HepG2 (cell line): Measurements from ENCODE around the gene ARMH1. TPM values are rescaled to one million over a fixed set of nuclear protein-coding genes. Genes with fewer than 3 reads are reported as not detected.

Experiments
- ATAC-seq: fragments of 200-7000 bp; cut with Tn5 transposase; 3 replicates; pipeline ENCODE4 v1.9.1; 2020; ENCODE audit warnings: mild to moderate bottlenecking, moderate library complexity
- BruUV-seq: library from RNA; stranded (reverse); fragments of 400-500 nt; replicated peaks from 2 replicates; lab custom pipeline; 2021; lab: Mats Ljungman, UMichigan
- CTCF ChIA-PET: fragments of 300-600 bp; formaldehyde crosslinking; extraction: SDS; loops from one replicate; lab custom pipeline; 2021; ENCODE audit warnings: low total read pairs, inconsistent platforms, low intra/inter-chr PET ratio; lab: Yijun Ruan, JAX
- POLR2A ChIA-PET: fragments of 350-600 bp; sonication (Branson Sonifier 250); formaldehyde crosslinking; loops from one replicate; lab custom pipeline; 2020; ENCODE audit warnings: antibody characterized with exemption, inconsistent platforms; lab: Yijun Ruan, JAX
- DNase-seq: peaks from one replicate; pipeline ENCODE4 v3.0.0-alpha.2; 2015; ENCODE audit warnings: low spot score
- FAIRE-seq: peaks from 3 replicates; lab custom pipeline; 2011; peaks lifted over from hg19 to GRCh38; lab: Jason Lieb, UNC
- H2AFZ ChIP-seq: one replicate; pipeline ENCODE4 v1.6.1; 2011; ENCODE audit warnings: low read length, inconsistent platforms
- H3K27ac ChIP-seq: fragments of 300-600 bp; 3 replicates; pipeline ENCODE4 v1.8.0; 2011; ENCODE audit warnings: mixed run types, mild to moderate bottlenecking, mixed read lengths, low read length, inconsistent platforms; ENCODE audit not compliant: insufficient read depth; ENCODE audit errors: extremely low read length
- H3K27me3 ChIP-seq, 2 experiments: fragments of 200-600 bp in 1 of 2; 2 replicates in 1 of 2; 3 replicates in 1 of 2; pipeline versions ENCODE4 v1.6.0 to v1.8.0; 2011; ENCODE audit warnings: low read length in 2 of 2, mild to moderate bottlenecking in 2 of 2, moderate library complexity in 2 of 2, inconsistent platforms in 1 of 2; ENCODE audit not compliant: insufficient read depth in 2 of 2, control insufficient read depth in 1 of 2
- H3K36me3 ChIP-seq, 2 experiments: fragments of 200-600 bp in 1 of 2; replicated peaks in 1 of 2; 2 replicates in 1 of 2; 3 replicates in 1 of 2; pipeline versions ENCODE4 v1.5.1 to v1.8.0; 2011; ENCODE audit warnings: low read length in 2 of 2, inconsistent platforms in 1 of 2; ENCODE audit not compliant: insufficient read depth in 2 of 2, control insufficient read depth in 1 of 2
- H3K4me1 ChIP-seq: 2 replicates; pipeline ENCODE4 v1.5.1; 2012; ENCODE audit warnings: low read length, inconsistent platforms; ENCODE audit not compliant: insufficient read depth
- H3K4me2 ChIP-seq: 2 replicates; pipeline ENCODE4 v1.6.0; 2011; ENCODE audit warnings: low read depth, low read length, inconsistent platforms
- H3K4me3 ChIP-seq, 3 experiments: fragments of 200-600 bp in 1 of 3; sonication (generic), shearing (Covaris generic) in 1 of 3; replicated peaks in 1 of 3; 2 replicates each; pipeline ENCODE4 v1.5.1; 2011 to 2016; ENCODE audit warnings: low read length in 3 of 3, inconsistent platforms in 2 of 3, low read depth in 2 of 3, mild to moderate bottlenecking in 2 of 3, control low read depth in 1 of 3, mixed read lengths in 1 of 3; ENCODE audit not compliant: insufficient read depth in 1 of 3
- H3K79me2 ChIP-seq: one replicate; pipeline ENCODE4 v1.6.1; 2011; ENCODE audit warnings: low read length, inconsistent platforms; ENCODE audit not compliant: insufficient read depth
- H3K9ac ChIP-seq: 2 replicates; pipeline ENCODE4 v1.6.0; 2011; ENCODE audit warnings: mild to moderate bottlenecking, low read depth, low read length, inconsistent platforms; ENCODE audit not compliant: insufficient read depth
- H3K9me3 ChIP-seq: 2 replicates; pipeline ENCODE4 v1.5.1; 2012; ENCODE audit warnings: mild to moderate bottlenecking, low read length
- H4K20me1 ChIP-seq: 2 replicates; pipeline ENCODE4 v1.6.0; 2011; ENCODE audit warnings: inconsistent platforms, mild to moderate bottlenecking, low read length, moderate library complexity; ENCODE audit not compliant: insufficient read depth
- BORCS8-MEF2B ChIP-seq: sonication (generic); formaldehyde crosslinking; IDR thresholded peaks from 2 replicates; pipeline ENCODE4 v1.8.0; 2022; ENCODE audit warnings: mild to moderate bottlenecking, missing genetic modification reagents
- GLI4 ChIP-seq: sonication (generic); formaldehyde crosslinking; IDR thresholded peaks from 2 replicates; pipeline ENCODE4 v1.5.1; 2020; ENCODE audit warnings: missing genetic modification reagents, mild to moderate bottlenecking, moderate library complexity, borderline replicate concordance
- JUND ChIP-seq: sonication (generic); formaldehyde crosslinking; IDR thresholded peaks from 2 replicates; pipeline ENCODE4 v1.8.0; 2022; ENCODE audit warnings: mild to moderate bottlenecking, missing genetic modification reagents
- MAF1 ChIP-seq: sonication (generic); formaldehyde crosslinking; IDR thresholded peaks from 2 replicates; pipeline ENCODE4 v1.5.0; 2020; ENCODE audit warnings: missing genetic modification reagents, borderline replicate concordance
- NFAT5 ChIP-seq: sonication (generic); formaldehyde crosslinking; IDR thresholded peaks from 2 replicates; pipeline ENCODE4 v1.4.0; 2020; ENCODE audit warnings: missing genetic modification reagents
- NFKBIZ ChIP-seq: IDR thresholded peaks from 2 replicates; pipeline ENCODE4 v1.6.1; 2018; ENCODE audit warnings: missing genetic modification reagents, missing compliant biosample characterization
- NR1H2 ChIP-seq: sonication (generic); formaldehyde crosslinking; IDR thresholded peaks from 2 replicates; pipeline ENCODE4 v1.8.1; 2022; ENCODE audit warnings: low read depth, missing genetic modification reagents, borderline replicate concordance
- REPIN1 ChIP-seq: sonication (generic); formaldehyde crosslinking; IDR thresholded peaks from 2 replicates; pipeline ENCODE4 v1.8.0; 2022; ENCODE audit warnings: missing genetic modification reagents, low read depth, mild to moderate bottlenecking, borderline replicate concordance
- RFXANK ChIP-seq: IDR thresholded peaks from 2 replicates; pipeline ENCODE4 v1.6.1; 2016
- RNF219 ChIP-seq: sonication (generic); formaldehyde crosslinking; IDR thresholded peaks from 2 replicates; pipeline ENCODE4 v1.5.0; 2020; ENCODE audit warnings: mild to moderate bottlenecking, missing genetic modification reagents
- XRCC5 ChIP-seq: fragments of 200-400 bp; formaldehyde crosslinking; optimal IDR thresholded peaks from 2 replicates; pipeline ENCODE3; 2017; ENCODE audit warnings: mild to moderate bottlenecking, low read length
- YY1 ChIP-seq: IDR thresholded peaks from 2 replicates; pipeline ENCODE4 v1.6.1; 2011; ENCODE audit warnings: low read length, low read depth, moderate library complexity, mild to moderate bottlenecking; ENCODE audit not compliant: insufficient read depth, insufficient replicate concordance
- ZNF644 ChIP-seq: IDR thresholded peaks from 2 replicates; pipeline ENCODE4 v1.6.1; 2016; ENCODE audit warnings: low read depth
- ZNF841 ChIP-seq: sonication (generic); formaldehyde crosslinking; IDR thresholded peaks from 2 replicates; pipeline ENCODE4 v1.8.1; 2023; ENCODE audit warnings: missing genetic modification reagents, borderline replicate concordance
- ZNF850 ChIP-seq: sonication (generic); formaldehyde crosslinking; conservative IDR thresholded peaks from 2 replicates; pipeline ENCODE4 v1.9.0; 2021; ENCODE audit warnings: mild to moderate bottlenecking, missing genetic modification reagents
- WGBS: methylation state at CpG from one replicate; pipeline ENCODE4 v1.1.6; 2017; ENCODE audit warnings: low lambda C conversion rate; 5-methylcytosine and 5-hydroxymethylcytosine counted together
- in situ Hi-C: cut with HindIII; loops from 2 replicates; pipeline ENCODE4 v1.10.0; 2017; ENCODE audit warnings: low pct_unique_long_range_greater_than_20kb; ENCODE audit not compliant: extremely low pct_ligation_motif_present
- intact Hi-C: fragments of 100-400 bp; cut with micrococcal nuclease; formaldehyde crosslinking; loops from one replicate; pipeline ENCODE4 v1.10.0; 2022; ENCODE audit not compliant: unreplicated experiment
- polyA plus RNA-seq, 8 experiments: library from polyadenylated mRNA; depleted of rRNA in 3 of 8; stranded (reverse) in 7 of 8; unstranded in 1 of 8; fragments of >200 nt; fragmentation: Illumina TruSeq in 4 of 8; extraction: Trizol in 4 of 8; gene quantifications; 2 replicates each; pipeline versions ENCODE4 v1.2.1 to v1.2.3, GENCODE V29; 2011 to 2016; ENCODE audit warnings: low read depth in 4 of 8, missing spikeins in 1 of 8, mixed read lengths in 1 of 8; ENCODE audit not compliant: insufficient read depth in 1 of 8
- total RNA-seq, 5 experiments: library from RNA; depleted of rRNA; stranded (reverse); fragments of >200 nt; fragmentation: Illumina TruSeq; extraction: Trizol; gene quantifications; 2 replicates each; pipeline ENCODE4 v1.2.3, GENCODE V29; 2016; ENCODE audit warnings: low read depth in 1 of 5
- TF ChIP-seq, protein P1 (sequence below): IDR thresholded peaks from 2 replicates; pipeline ENCODE4 v1.6.1; 2016; ENCODE audit warnings: low read depth, borderline replicate concordance

Gene ARMH1
- total and polyA plus RNA-seq, 2 of the 13 experiments (the other 11 are each of a cell fraction or from before 2014, with no cell fraction given): 0.69 TPM; not detected in 1

DNA sequence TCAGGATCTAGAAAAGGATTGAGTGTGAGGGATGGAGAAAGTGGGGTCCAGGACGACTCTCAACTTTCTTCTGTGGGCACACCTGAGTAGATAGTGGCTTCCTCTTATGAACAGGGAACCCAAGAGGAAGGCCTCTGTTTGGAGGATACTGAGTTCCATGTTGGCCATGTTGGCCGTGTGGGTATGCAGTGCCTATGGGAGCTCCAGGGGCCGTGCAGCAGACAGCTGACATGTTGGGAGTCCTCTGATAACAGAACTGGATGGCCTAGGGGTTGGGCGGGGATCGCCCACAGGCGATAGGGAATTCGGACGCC lies 43.2 kb upstream of the ARMH1 start:
- in situ Hi-C loops: no loop called here
- Histone ChIP-seq H3K27me3 (no peaks in the 10 kb centered on the region), H3K4me3 (peak overlapping the region; percentile 53 to 76 (median 66)), H2AFZ (no peak overlapping the region), H3K36me3 (peaks cover 17 to 34% of the 10 kb centered on the region in 2 experiments), H3K4me1 (peaks cover 38% of the 10 kb centered on the region), H3K9ac (peak overlapping the region; percentile 84), H3K9me3 (no peaks in the 10 kb centered on the region), H4K20me1 (no peaks in the 10 kb centered on the region), H3K79me2 (peaks cover 21% of the 10 kb centered on the region), H3K27ac (peak overlapping the region; percentile 97), H3K4me2 (peak overlapping the region; percentile 86)
- 28% methylated on average over 7 of the region's 8 CpGs for WGBS
- ATAC-seq (no peak), FAIRE-seq (peak; percentile 26), DNase-seq (no peak)
- ChIA-PET CTCF (no interaction called here), POLR2A (interaction anchor here (0.6 to 3.5 kb wide), 15 partner anchors 10 to 418 kb away, joined by 3 to 34 read pairs (median 8); partner anchors contain the start of genes ARMH1, DMAP1 and TMEM53)
- TSS peak; percentile 83 for BruUV-seq
- intact Hi-C loops: loop anchor here (1.0 to 5.0 kb wide), 2 partner anchors 22 to 576 kb away; partner anchors contain the start of gene ZSWIM5
- TF ChIP-seq RFXANK (CRISPR knock-in tag): no peak
- no peak for TF ChIP-seq NFKBIZ (CRISPR knock-in tag)
- TF ChIP-seq ZNF841 (CRISPR knock-in tag): no peak
- TF ChIP-seq REPIN1: 0 out of 2 replicates have a peak, but pooled peaks have one; percentile 1
- TF ChIP-seq NR1H2 (CRISPR knock-in tag): no peak
- no peak for TF ChIP-seq XRCC5
- TF ChIP-seq BORCS8-MEF2B (CRISPR knock-in tag): 0 out of 2 replicates have a peak, but pooled peaks have one; percentile 8
- no peak for TF ChIP-seq RNF219 (CRISPR knock-in tag)
- no peak for TF ChIP-seq MAF1 (CRISPR knock-in tag)
- 0 out of 2 replicates have a peak, but pooled peaks have one; percentile 21 for TF ChIP-seq ZNF644 (CRISPR knock-in tag)
- no peak for TF ChIP-seq GLI4 (CRISPR knock-in tag)
- no peak for TF ChIP-seq YY1
- no peak for TF ChIP-seq JUND (CRISPR knock-in tag)
- 0 out of 2 replicates have a peak, but pooled peaks have one; percentile 24 for TF ChIP-seq NFAT5 (CRISPR knock-in tag)
- TF ChIP-seq ZNF850 (CRISPR knock-in tag): 0 out of 2 replicates have a peak, but pooled peaks have one; percentile 53
- TF ChIP-seq, protein P1, sequence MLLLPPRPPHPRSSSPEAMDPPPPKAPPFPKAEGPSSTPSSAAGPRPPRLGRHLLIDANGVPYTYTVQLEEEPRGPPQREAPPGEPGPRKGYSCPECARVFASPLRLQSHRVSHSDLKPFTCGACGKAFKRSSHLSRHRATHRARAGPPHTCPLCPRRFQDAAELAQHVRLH: peak; percentile 36; the same call in 1 of the 2 replicates
